BJ (cell line): ENCODE measurements around the gene EIF2A. TPM values are rescaled to one million over a fixed set of nuclear protein-coding genes. Genes with fewer than 3 reads are reported as not detected.

Experiments used
- CTCF ChIA-PET: fragments of 350-600 bp; formaldehyde crosslinking; extraction: SDS; loops from one replicate; lab custom pipeline; 2021; ENCODE audit warnings: antibody characterized with exemption, inconsistent platforms; lab: Yijun Ruan, JAX
- POLR2A ChIA-PET: fragments of 300-600 bp; sonication (Branson Sonifier 250); formaldehyde crosslinking; extraction: SDS; loops from one replicate; lab custom pipeline; 2021; ENCODE audit warnings: antibody characterized with exemption; lab: Charles Lee
- DNase-seq: peaks from one replicate; pipeline ENCODE4 v3.0.0-alpha.2; 2011; ENCODE audit warnings: low read depth
- H3K27me3 ChIP-seq: 2 replicates; pipeline ENCODE4 v1.6.0; 2011; ENCODE audit warnings: low read length; ENCODE audit not compliant: control insufficient read depth, insufficient read depth
- H3K36me3 ChIP-seq: 2 replicates; pipeline ENCODE4 v1.5.1; 2011; ENCODE audit warnings: low read length; ENCODE audit not compliant: control insufficient read depth, insufficient read depth
- H3K4me3 ChIP-seq: 2 replicates; pipeline ENCODE4 v1.5.1; 2011; ENCODE audit warnings: low read depth, mild to moderate bottlenecking, control low read depth, low read length
- polyA plus RNA-seq: library from polyadenylated mRNA; depleted of rRNA; stranded (reverse); fragments of >200 nt; gene quantifications from 2 replicates; pipeline ENCODE4 v1.2.3, GENCODE V29; 2011
- TF ChIP-seq, protein P1 (sequence below): IDR thresholded peaks from 2 replicates; pipeline ENCODE4 v1.5.1; 2011; ENCODE audit warnings: low read depth, mild to moderate bottlenecking, control low read depth, inconsistent platforms, low read length, moderate library complexity; ENCODE audit not compliant: insufficient read depth

EIF2A gene
- polyA plus RNA-seq, 1 experiment = 53.1 TPM

DNA sequence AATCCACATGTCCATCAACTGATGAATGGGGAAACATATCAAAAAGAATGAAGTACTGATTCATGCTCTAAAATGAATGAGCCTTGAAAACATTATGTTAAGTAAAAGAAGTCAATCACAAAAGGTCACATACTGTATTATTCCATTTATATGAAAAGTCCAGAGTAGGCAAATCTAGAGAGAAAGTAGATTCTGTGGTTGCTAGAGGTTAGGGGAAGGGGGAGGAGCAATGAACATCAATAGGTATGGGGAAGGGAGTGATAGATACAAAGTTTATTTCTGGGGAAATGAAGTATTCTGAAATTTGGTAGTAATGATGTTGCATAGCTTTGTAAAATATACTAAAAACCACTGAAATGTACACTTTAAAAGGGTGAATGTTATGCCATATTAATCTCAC, 14.8 kb upstream of the EIF2A start:
- TF ChIP-seq, protein P1, sequence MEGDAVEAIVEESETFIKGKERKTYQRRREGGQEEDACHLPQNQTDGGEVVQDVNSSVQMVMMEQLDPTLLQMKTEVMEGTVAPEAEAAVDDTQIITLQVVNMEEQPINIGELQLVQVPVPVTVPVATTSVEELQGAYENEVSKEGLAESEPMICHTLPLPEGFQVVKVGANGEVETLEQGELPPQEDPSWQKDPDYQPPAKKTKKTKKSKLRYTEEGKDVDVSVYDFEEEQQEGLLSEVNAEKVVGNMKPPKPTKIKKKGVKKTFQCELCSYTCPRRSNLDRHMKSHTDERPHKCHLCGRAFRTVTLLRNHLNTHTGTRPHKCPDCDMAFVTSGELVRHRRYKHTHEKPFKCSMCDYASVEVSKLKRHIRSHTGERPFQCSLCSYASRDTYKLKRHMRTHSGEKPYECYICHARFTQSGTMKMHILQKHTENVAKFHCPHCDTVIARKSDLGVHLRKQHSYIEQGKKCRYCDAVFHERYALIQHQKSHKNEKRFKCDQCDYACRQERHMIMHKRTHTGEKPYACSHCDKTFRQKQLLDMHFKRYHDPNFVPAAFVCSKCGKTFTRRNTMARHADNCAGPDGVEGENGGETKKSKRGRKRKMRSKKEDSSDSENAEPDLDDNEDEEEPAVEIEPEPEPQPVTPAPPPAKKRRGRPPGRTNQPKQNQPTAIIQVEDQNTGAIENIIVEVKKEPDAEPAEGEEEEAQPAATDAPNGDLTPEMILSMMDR = no peak
- no peak overlapping the region for H3K4me3 ChIP-seq
- no peaks in the 10 kb centered on the region for H3K27me3 ChIP-seq
- no peak for DNase-seq
- no peaks in the 10 kb centered on the region for H3K36me3 ChIP-seq
- ChIA-PET CTCF (interaction anchor here (1.4 kb wide), 1 partner anchor 13 kb away, joined by 3 read pairs; no protein-coding TSS in a partner anchor), POLR2A (no interaction called here)

DNA sequence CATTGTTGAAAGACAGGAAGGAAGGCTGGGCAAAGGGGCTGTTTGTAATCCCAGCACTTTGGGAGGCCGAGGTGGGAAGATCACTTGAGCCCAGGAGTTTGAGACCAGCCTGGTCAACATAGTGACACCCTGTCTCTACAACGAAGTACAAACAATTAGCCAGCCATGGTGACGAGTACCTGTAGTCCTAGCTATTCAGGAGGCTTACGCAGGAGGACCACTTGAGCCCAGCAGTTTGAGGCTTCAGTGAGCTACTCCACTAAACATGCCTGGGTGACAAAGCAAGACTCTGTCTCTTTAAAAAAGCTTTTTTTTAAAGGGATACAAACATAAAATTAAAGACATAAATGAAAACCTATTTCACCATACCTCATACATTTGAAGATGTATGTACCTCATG, 11.4 kb upstream of the EIF2A start:
- no peaks in the 10 kb centered on the region for H3K36me3 ChIP-seq
- no peaks in the 10 kb centered on the region for H3K27me3 ChIP-seq
- DNase-seq = no peak
- ChIA-PET CTCF (no interaction called here), POLR2A (no interaction called here)
- no peak overlapping the region for H3K4me3 ChIP-seq
- TF ChIP-seq, protein P1 = no peak

DNA sequence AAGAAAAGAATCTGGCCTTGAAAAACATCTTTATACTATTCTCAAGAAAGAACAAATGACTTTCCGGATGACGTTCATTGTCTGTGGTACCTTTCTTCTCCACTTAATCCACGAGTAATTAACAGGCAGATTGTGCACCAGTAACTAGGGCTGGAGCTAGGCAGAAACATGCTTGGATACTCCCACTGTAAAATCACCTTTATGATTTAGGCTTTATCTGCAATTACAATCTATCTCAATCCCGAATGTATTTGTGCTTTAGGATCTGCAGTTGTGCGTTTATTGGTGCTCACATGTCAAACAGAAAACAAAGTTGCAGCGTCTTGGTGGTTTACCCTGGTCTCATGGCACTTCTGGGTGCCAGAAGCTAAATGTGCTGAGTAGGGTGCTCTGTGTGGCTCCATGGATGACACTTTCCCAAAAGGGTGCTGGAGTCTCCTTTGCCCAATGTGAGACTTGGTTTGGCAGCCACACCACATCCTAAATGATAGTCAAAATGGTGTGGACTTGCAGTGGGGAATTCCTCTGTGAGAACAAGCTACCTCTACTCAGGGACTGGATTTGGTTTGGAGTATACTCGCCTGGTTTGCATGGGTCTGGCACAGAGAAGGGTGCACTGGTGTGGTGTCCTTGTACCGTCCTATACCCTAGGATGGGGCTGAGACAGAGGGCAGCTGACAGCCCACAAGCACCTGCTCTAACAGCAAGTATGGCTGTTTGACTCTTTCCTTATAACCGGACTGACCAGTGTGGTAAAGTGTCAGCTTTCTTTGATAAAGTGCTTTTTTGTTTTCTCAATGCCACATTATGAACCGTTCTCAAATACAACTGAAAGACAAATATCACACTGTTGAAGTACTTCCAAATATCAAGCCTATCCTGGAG, 8.0 kb upstream of the EIF2A start:
- POLR2A ChIA-PET = no interaction called here

DNA sequence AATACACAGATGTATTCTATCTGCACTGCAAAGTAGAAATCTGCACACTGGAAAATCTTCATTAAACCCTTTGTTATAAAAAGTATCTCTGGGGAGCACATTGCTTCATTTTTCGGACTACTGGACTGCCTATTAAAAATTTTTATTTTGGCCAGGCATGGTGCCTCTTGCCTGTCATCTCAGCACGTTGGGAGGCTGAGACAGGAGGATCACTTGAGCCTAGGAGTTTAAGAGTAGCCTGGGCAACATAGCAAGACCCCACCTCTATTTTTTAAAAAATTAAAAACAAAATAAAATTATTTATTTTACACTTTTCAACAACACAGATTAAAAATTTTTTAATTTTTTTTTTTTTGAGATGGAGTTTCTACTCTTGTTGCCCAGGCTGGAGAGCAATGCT, 6.3 kb upstream of the EIF2A start:
- ChIA-PET POLR2A (no interaction called here), CTCF (no interaction called here)
- no peak overlapping the region for H3K4me3 ChIP-seq
- no peaks in the 10 kb centered on the region for H3K27me3 ChIP-seq
- no peak for DNase-seq
- H3K36me3 ChIP-seq = peaks cover 3% of the 10 kb centered on the region
- TF ChIP-seq, protein P1 = no peak

More for the DNA sequence above, 8.0 kb upstream of the EIF2A start:
- peaks cover 2% of the 10 kb centered on the region for H3K36me3 ChIP-seq
- no peaks in the 10 kb centered on the region for H3K27me3 ChIP-seq
- no peak for DNase-seq
- H3K4me3 ChIP-seq = no peak overlapping the region
- TF ChIP-seq, protein P1 = no peak
- CTCF ChIA-PET = interaction anchor here (0.8 to 2.3 kb wide), 4 partner anchors 10 to 128 kb away, joined by 3 to 9 read pairs (median 4); no protein-coding TSS in a partner anchor

DNA sequence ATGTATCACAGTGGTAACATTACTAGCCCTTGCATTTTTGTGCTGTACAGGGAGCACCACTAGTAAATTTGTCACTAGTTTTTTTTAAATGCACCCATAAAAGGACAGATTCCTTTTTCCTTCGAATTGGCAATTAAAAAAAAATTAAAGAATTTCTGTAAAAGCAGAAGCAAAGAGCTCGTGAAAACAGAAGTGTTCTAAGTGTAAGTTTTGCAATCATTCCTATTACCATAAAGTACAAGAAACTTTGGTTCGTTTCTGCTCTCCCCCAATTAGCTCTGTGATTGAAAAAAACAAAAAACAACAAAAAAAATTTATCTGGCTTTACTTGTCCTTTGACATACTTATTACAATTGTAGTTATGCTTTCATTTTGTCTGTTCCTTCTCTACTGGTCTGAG, 5.6 kb upstream of the EIF2A start:
- DNase-seq = no peak
- H3K4me3 ChIP-seq = no peak overlapping the region
- H3K36me3 ChIP-seq = peaks cover 3% of the 10 kb centered on the region
- CTCF ChIA-PET = interaction anchor here (0.8 to 1.1 kb wide), 2 partner anchors 13 to 46 kb away, joined by 3 read pairs; no protein-coding TSS in a partner anchor
- POLR2A ChIA-PET = no interaction called here
- TF ChIP-seq, protein P1 = no peak
- no peaks in the 10 kb centered on the region for H3K27me3 ChIP-seq
